Hepatocyte (in vitro differentiated cells): ENCODE measurements around the gene CARM1.
A peak's percentile ranks its signal among the peaks of the same experiment; 100 is the strongest.

Source experiments
- CTCF ChIP-seq: fragments of 200-600 bp; sonication (generic); IDR thresholded peaks from 2 replicates; pipeline ENCODE4 v1.5.1; 2016; ENCODE audit warnings: antibody characterized with exemption, mild to moderate bottlenecking; ENCODE audit not compliant: poor library complexity
- EZH2 ChIP-seq: fragments of 200-600 bp; sonication (generic); IDR thresholded peaks from 2 replicates; pipeline ENCODE4 v1.6.1; 2016; ENCODE audit warnings: antibody characterized with exemption, mild to moderate bottlenecking, borderline replicate concordance
- EZH2phosphoT487 ChIP-seq: fragments of 200-600 bp; sonication (generic); IDR thresholded peaks from one replicate; pipeline ENCODE4 v1.6.1; 2018; ENCODE audit warnings: antibody characterized with exemption, mild to moderate bottlenecking, low read depth, moderate library complexity; ENCODE audit not compliant: unreplicated experiment, severe bottlenecking

GRCh38 chr19:10870955-10871603 lies at the start of gene CARM1:
- TF ChIP-seq CTCF = peak; percentile 66
- no peak for TF ChIP-seq EZH2
- TF ChIP-seq EZH2phosphoT487 = no peak
